ENCODE data around the gene SPHK2.

- TF ChIP-seq, protein P1, sequence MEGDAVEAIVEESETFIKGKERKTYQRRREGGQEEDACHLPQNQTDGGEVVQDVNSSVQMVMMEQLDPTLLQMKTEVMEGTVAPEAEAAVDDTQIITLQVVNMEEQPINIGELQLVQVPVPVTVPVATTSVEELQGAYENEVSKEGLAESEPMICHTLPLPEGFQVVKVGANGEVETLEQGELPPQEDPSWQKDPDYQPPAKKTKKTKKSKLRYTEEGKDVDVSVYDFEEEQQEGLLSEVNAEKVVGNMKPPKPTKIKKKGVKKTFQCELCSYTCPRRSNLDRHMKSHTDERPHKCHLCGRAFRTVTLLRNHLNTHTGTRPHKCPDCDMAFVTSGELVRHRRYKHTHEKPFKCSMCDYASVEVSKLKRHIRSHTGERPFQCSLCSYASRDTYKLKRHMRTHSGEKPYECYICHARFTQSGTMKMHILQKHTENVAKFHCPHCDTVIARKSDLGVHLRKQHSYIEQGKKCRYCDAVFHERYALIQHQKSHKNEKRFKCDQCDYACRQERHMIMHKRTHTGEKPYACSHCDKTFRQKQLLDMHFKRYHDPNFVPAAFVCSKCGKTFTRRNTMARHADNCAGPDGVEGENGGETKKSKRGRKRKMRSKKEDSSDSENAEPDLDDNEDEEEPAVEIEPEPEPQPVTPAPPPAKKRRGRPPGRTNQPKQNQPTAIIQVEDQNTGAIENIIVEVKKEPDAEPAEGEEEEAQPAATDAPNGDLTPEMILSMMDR (IDR thresholded peaks at IDR 0.05) = no peak
- no peak for TF ChIP-seq POLR2AphosphoS5 (IDR thresholded peaks at IDR 0.05)
Observed at GRCh38 chr19:48668332-48668731, 49.0 kb downstream of the SPHK2 start.

Measured in upper lobe of left lung (tissue), 4 donors.